Endothelial cell of umbilical vein (primary cell): Measurements from ENCODE around the gene GJA1. TPM values are rescaled to one million over a fixed set of nuclear protein-coding genes. Genes with fewer than 3 reads are reported as not detected.

Source experiments
- BruUV-seq: library from RNA; stranded (reverse); fragments of 400-500 nt; replicated peaks from 2 replicates; lab custom pipeline; 2021; lab: Mats Ljungman, UMichigan
- CTCF ChIA-PET: fragments of 300-600, 350-600 bp; sonication (Branson Sonifier 250); formaldehyde crosslinking; loops from one replicate; lab custom pipeline; 2021; ENCODE audit warnings: antibody characterized with exemption, inconsistent platforms; lab: Charles Lee
- POLR2A ChIA-PET: fragments of 300-600, 350-600 bp; sonication (Branson Sonifier 250); formaldehyde crosslinking; loops from one replicate; lab custom pipeline; 2021; ENCODE audit warnings: antibody characterized with exemption, inconsistent platforms; lab: Charles Lee
- DNase-seq: peaks from one replicate; pipeline ENCODE4 v3.0.0-alpha.2; 2011; ENCODE audit warnings: low read depth, low spot score
- FAIRE-seq: peaks from 2 replicates; lab custom pipeline; 2011; peaks lifted over from hg19 to GRCh38; lab: Jason Lieb, UNC
- H2AFZ ChIP-seq: 2 replicates; pipeline ENCODE4 v1.6.0; 2012; ENCODE audit warnings: low read depth, low read length, control low read depth, inconsistent platforms
- H3K27ac ChIP-seq: 2 replicates; pipeline ENCODE4 v1.5.1; 2011; ENCODE audit warnings: low read depth, mild to moderate bottlenecking, control low read depth, low read length, moderate library complexity; ENCODE audit not compliant: insufficient read depth
- H3K27me3 ChIP-seq, 2 experiments: 2 replicates each; pipeline versions ENCODE4 v1.6.0 to v1.6.1; 2011; ENCODE audit warnings: low read length in 2 of 2, mixed read lengths in 1 of 2; ENCODE audit not compliant: control insufficient read depth in 2 of 2, insufficient read depth in 2 of 2
- H3K36me3 ChIP-seq, 2 experiments: 2 replicates in 1 of 2; 3 replicates in 1 of 2; pipeline ENCODE4 v1.5.1; 2011; ENCODE audit warnings: low read length in 2 of 2, mild to moderate bottlenecking in 1 of 2, moderate library complexity in 1 of 2; ENCODE audit not compliant: control insufficient read depth in 2 of 2, insufficient read depth in 2 of 2; ENCODE audit errors: extremely low read depth in 1 of 2
- H3K4me1 ChIP-seq: 3 replicates; pipeline ENCODE4 v1.5.1; 2011; ENCODE audit warnings: mild to moderate bottlenecking, low read length; ENCODE audit not compliant: control insufficient read depth, insufficient read depth; ENCODE audit errors: extremely low read depth
- H3K4me2 ChIP-seq: 2 replicates; pipeline ENCODE4 v1.6.1; 2011; ENCODE audit warnings: low read length, control low read depth, mixed read lengths; ENCODE audit not compliant: insufficient read depth
- H3K4me3 ChIP-seq, 3 experiments: fragments of 200-600 bp in 1 of 3; sonication (generic), shearing (Covaris generic) in 1 of 3; replicated peaks in 1 of 3; 2 replicates each; pipeline ENCODE4 v1.5.1; 2011 to 2016; ENCODE audit warnings: control low read depth in 3 of 3, low read length in 3 of 3, mild to moderate bottlenecking in 2 of 3, inconsistent platforms in 1 of 3, low read depth in 1 of 3, moderate library complexity in 1 of 3; ENCODE audit not compliant: insufficient read depth in 1 of 3
- H3K79me2 ChIP-seq: 2 replicates; pipeline ENCODE4 v1.6.0; 2012; ENCODE audit warnings: low read length, inconsistent platforms; ENCODE audit not compliant: control insufficient read depth, insufficient read depth
- H3K9ac ChIP-seq: replicated peaks from 2 replicates; pipeline ENCODE3; 2011; ENCODE audit warnings: low read length, control low read depth; ENCODE audit not compliant: insufficient read depth; ENCODE audit errors: extremely low read depth
- H3K9me1 ChIP-seq: replicated peaks from 3 replicates; pipeline ENCODE4 v1.6.0; 2011; ENCODE audit warnings: mild to moderate bottlenecking, low read length; ENCODE audit not compliant: control insufficient read depth, insufficient read depth; ENCODE audit errors: extremely low read depth
- H3K9me3 ChIP-seq: replicated peaks from 2 replicates; pipeline ENCODE4 v1.5.1; 2012; ENCODE audit warnings: low read length, inconsistent platforms; ENCODE audit not compliant: control insufficient read depth, insufficient read depth
- H4K20me1 ChIP-seq: replicated peaks from 2 replicates; pipeline ENCODE3; 2011; ENCODE audit warnings: mild to moderate bottlenecking, low read length; ENCODE audit not compliant: control insufficient read depth, insufficient read depth; ENCODE audit errors: extremely low read depth
- EZH2 ChIP-seq: IDR thresholded peaks from 2 replicates; pipeline ENCODE4 v1.6.1; 2012; ENCODE audit warnings: borderline replicate concordance, low read depth, mild to moderate bottlenecking, moderate library complexity, low read length, inconsistent platforms; ENCODE audit not compliant: severe bottlenecking
- FOS ChIP-seq: IDR thresholded peaks from 2 replicates; pipeline ENCODE4 v1.6.1; 2011; ENCODE audit warnings: mild to moderate bottlenecking, low read length, moderate library complexity, borderline replicate concordance; ENCODE audit not compliant: insufficient read depth
- GATA2 ChIP-seq: IDR thresholded peaks from 2 replicates; pipeline ENCODE4 v1.7.0; 2011; ENCODE audit warnings: low read depth, mild to moderate bottlenecking, moderate library complexity, mixed read lengths, low read length; ENCODE audit not compliant: insufficient read length, insufficient read depth
- JUN ChIP-seq: IDR thresholded peaks from 2 replicates; pipeline ENCODE4 v1.6.1; 2011; ENCODE audit warnings: borderline replicate concordance, low read depth; ENCODE audit not compliant: insufficient read length, insufficient read depth
- MYC ChIP-seq: IDR thresholded peaks from one replicate; pipeline ENCODE4 v1.6.1; 2011; ENCODE audit warnings: mild to moderate bottlenecking, low read depth, low read length
- POLR2A ChIP-seq: IDR thresholded peaks from 2 replicates; pipeline ENCODE4 v1.6.1; 2012; ENCODE audit warnings: low read depth, mild to moderate bottlenecking, control low read depth, low read length
- POLR2AphosphoS5 ChIP-seq: IDR thresholded peaks from 2 replicates; pipeline ENCODE4 v1.6.1; 2012; ENCODE audit warnings: low read depth, mild to moderate bottlenecking, control low read depth, low read length, moderate library complexity; ENCODE audit not compliant: insufficient read depth
- dilution Hi-C: fragments of 300-500 bp; cut with MboI; formaldehyde crosslinking; loops from one replicate; pipeline ENCODE4 v1.15.0; 2019; ENCODE audit warnings: low sequenced_read_pairs; ENCODE audit not compliant: extremely low pct_ligation_motif_present
- intact Hi-C: fragments of 100-400 bp; cut with micrococcal nuclease; formaldehyde crosslinking; loops from one replicate; pipeline ENCODE4 v1.10.0; 2022
- polyA plus RNA-seq, 4 experiments: library from polyadenylated mRNA; depleted of rRNA in 3 of 4; stranded (reverse) in 3 of 4; unstranded in 1 of 4; fragments of >200 nt; gene quantifications; 2 replicates each; pipeline versions ENCODE4 v1.2.1 to v1.2.3, GENCODE V29; 2011 to 2012; ENCODE audit warnings: missing spikeins in 1 of 4
- total RNA-seq: library from RNA; stranded (reverse); gene quantifications from 2 replicates; pipeline ENCODE4 v1.2.3, GENCODE V29; 2021
- TF ChIP-seq, protein P1 (sequence below): IDR thresholded peaks from 2 replicates; pipeline ENCODE4 v1.6.1; 2011; ENCODE audit not compliant: insufficient read depth, insufficient read length
- TF ChIP-seq, protein P2 (sequence below), 2 donors: IDR thresholded peaks; 1 replicate in 1 of 2; 2 replicates in 1 of 2; pipeline ENCODE4 v1.5.1; 2011; ENCODE audit warnings: low read length in 2 of 2, mild to moderate bottlenecking in 2 of 2, moderate library complexity in 2 of 2, control low read depth in 1 of 2, inconsistent platforms in 1 of 2, low read depth in 1 of 2; ENCODE audit not compliant: insufficient read depth in 1 of 2; ENCODE audit errors: extremely low read depth in 1 of 2

Gene GJA1
- total and polyA plus RNA-seq, 2 donors (not counting 3 experiments of a cell fraction or from before 2014, with no cell fraction given): 185 to 235 TPM

DNA sequence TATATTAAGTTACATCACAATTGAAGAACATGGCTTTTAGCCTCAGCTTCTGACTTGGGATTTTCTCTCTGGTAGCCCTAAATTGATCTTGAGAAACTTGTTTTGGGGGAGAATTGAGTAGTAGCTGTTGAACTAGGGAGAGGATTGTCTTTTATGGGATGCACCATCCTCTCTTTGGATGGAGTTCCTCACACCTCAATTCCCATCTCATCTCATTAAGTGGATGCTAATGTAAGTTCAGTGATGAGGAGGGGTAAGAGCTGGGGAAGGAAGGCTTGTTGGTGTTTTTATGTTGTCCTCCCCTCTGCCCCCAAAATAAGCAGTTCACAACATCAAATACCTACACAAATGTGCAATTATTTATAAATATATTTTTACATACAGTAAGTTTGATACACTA is 4.0 kb downstream of the GJA1 start:
- Histone ChIP-seq H3K79me2 (peaks cover 93% of the 10 kb centered on the region), H3K27ac (peak overlapping the region; percentile 99), H3K9me1 (no peaks in the 10 kb centered on the region), H3K9ac (peak overlapping the region; percentile 99), H3K9me3 (no peaks in the 10 kb centered on the region), H4K20me1 (peaks cover 3% of the 10 kb centered on the region), H3K4me1 (peaks cover 50% of the 10 kb centered on the region), H3K4me2 (peak overlapping the region; percentile 99), H3K4me3 (peak overlapping the region; percentile 13 to 100 (median 22)), H3K36me3 (no peaks in the 10 kb centered on the region), H3K27me3 (no peaks in the 10 kb centered on the region), H2AFZ (no peak overlapping the region)
- intact Hi-C loops (loop anchor here (5.0 to 10.0 kb wide), 5 partner anchors 285 to 1095 kb away; partner anchors contain the start of genes HSF2 and SERINC1), dilution Hi-C loops (loop anchor here (10.0 kb wide), 1 partner anchor 225 kb away; no protein-coding TSS in a partner anchor)
- DNase-seq (peak; percentile 52), FAIRE-seq (no peak)
- ChIA-PET CTCF (interaction anchor here (1.1 to 6.3 kb wide), 3 partner anchors 82 to 480 kb away, joined by 3 to 85 read pairs (median 41); no protein-coding TSS in a partner anchor), POLR2A (interaction anchor here (1.7 to 4.6 kb wide), 2 partner anchors 76 to 83 kb away, joined by 4 to 94 read pairs; no protein-coding TSS in a partner anchor)
- no peak for TF ChIP-seq JUN
- TF ChIP-seq, protein P1, sequence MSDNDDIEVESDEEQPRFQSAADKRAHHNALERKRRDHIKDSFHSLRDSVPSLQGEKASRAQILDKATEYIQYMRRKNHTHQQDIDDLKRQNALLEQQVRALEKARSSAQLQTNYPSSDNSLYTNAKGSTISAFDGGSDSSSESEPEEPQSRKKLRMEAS: no peak
- TF ChIP-seq GATA2: no peak
- no peak for TF ChIP-seq EZH2
- no peak for TF ChIP-seq POLR2AphosphoS5
- no peak for TF ChIP-seq MYC
- no peak for TF ChIP-seq POLR2A
- TF ChIP-seq, protein P2, sequence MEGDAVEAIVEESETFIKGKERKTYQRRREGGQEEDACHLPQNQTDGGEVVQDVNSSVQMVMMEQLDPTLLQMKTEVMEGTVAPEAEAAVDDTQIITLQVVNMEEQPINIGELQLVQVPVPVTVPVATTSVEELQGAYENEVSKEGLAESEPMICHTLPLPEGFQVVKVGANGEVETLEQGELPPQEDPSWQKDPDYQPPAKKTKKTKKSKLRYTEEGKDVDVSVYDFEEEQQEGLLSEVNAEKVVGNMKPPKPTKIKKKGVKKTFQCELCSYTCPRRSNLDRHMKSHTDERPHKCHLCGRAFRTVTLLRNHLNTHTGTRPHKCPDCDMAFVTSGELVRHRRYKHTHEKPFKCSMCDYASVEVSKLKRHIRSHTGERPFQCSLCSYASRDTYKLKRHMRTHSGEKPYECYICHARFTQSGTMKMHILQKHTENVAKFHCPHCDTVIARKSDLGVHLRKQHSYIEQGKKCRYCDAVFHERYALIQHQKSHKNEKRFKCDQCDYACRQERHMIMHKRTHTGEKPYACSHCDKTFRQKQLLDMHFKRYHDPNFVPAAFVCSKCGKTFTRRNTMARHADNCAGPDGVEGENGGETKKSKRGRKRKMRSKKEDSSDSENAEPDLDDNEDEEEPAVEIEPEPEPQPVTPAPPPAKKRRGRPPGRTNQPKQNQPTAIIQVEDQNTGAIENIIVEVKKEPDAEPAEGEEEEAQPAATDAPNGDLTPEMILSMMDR (IDR thresholded peaks at IDR 0.05; ENCODE audit: extremely low read depth in 1 of 2, insufficient read depth in 1 of 2, low read depth in 1 of 2, low read length in 2 of 2): no peak
- TF ChIP-seq FOS: no peak
- BruUV-seq: no TSS peak
